ENCODE results near the gene TYW1B.
"Not testable (repeated sequence)": the region's sequence is repeated elsewhere in the genome, so short reads cannot be mapped to it uniquely, and the experiment has no call there.

TYW1B gene

GRCh38 chr7:72827839-72828591, at the start of gene TYW1B:
Gene TYW1B, minus strand, starts transcription at chr7:72828200. Its CDS starts 125 bp downstream, at chr7:72828075.
- in situ Hi-C loops (cut with MboI; ENCODE audit: low sequenced_read_pairs), result not testable (repeated sequence)

GRCh38 chr7:72867591-72867990, 39.6 kb upstream of the TYW1B start:
- in situ Hi-C loops (cut with MboI; ENCODE audit: low sequenced_read_pairs), result not testable (repeated sequence)

- in situ Hi-C loops (cut with MboI; ENCODE audit: low sequenced_read_pairs), result not testable (repeated sequence)
Measured at GRCh38 chr7:72858846-72859400, 30.9 kb upstream of the TYW1B start.

GRCh38 chr7:72857925-72858324, 29.9 kb upstream of the TYW1B start:
- in situ Hi-C loops (cut with MboI; ENCODE audit: low sequenced_read_pairs), result not testable (repeated sequence)

GRCh38 chr7:72855261-72855660, 27.3 kb upstream of the TYW1B start:
- in situ Hi-C loops (cut with MboI; ENCODE audit: low sequenced_read_pairs), result not testable (repeated sequence)

- in situ Hi-C loops (cut with MboI; ENCODE audit: low sequenced_read_pairs), result not testable (repeated sequence)
Measured at GRCh38 chr7:72852937-72853336, 24.9 kb upstream of the TYW1B start.

- in situ Hi-C loops (cut with MboI; ENCODE audit: low sequenced_read_pairs), result not testable (repeated sequence)
Measured at GRCh38 chr7:72850746-72851145, 22.7 kb upstream of the TYW1B start.

- in situ Hi-C loops (cut with MboI; ENCODE audit: low sequenced_read_pairs), result not testable (repeated sequence)
Measured at GRCh38 chr7:72844146-72844545, 16.1 kb upstream of the TYW1B start.

- in situ Hi-C loops (cut with MboI; ENCODE audit: low sequenced_read_pairs), result not testable (repeated sequence)
Measured at GRCh38 chr7:72843166-72843565, 15.2 kb upstream of the TYW1B start.

GRCh38 chr7:72840966-72841511, 13.0 kb upstream of the TYW1B start:
- in situ Hi-C loops (cut with MboI; ENCODE audit: low sequenced_read_pairs), result not testable (repeated sequence)

GRCh38 chr7:72838315-72838714, 10.3 kb upstream of the TYW1B start:
- in situ Hi-C loops (cut with MboI; ENCODE audit: low sequenced_read_pairs), result not testable (repeated sequence)

- in situ Hi-C loops (cut with MboI; ENCODE audit: low sequenced_read_pairs), result not testable (repeated sequence)
Measured at GRCh38 chr7:72837291-72837690, 9.3 kb upstream of the TYW1B start.

- in situ Hi-C loops (cut with MboI; ENCODE audit: low sequenced_read_pairs), result not testable (repeated sequence)
Measured at GRCh38 chr7:72830567-72830966, 2.6 kb upstream of the TYW1B start.

GRCh38 chr7:72829687-72830354, 1.8 kb upstream of the TYW1B start:
- in situ Hi-C loops (cut with MboI; ENCODE audit: low sequenced_read_pairs), result not testable (repeated sequence)

- in situ Hi-C loops (cut with MboI; ENCODE audit: low sequenced_read_pairs), result not testable (repeated sequence)
Measured at GRCh38 chr7:72829291-72829686, 1.3 kb upstream of the TYW1B start.

GRCh38 chr7:72823765-72824732, 4.0 kb downstream of the TYW1B start:
- in situ Hi-C loops (cut with MboI; ENCODE audit: low sequenced_read_pairs), result not testable (repeated sequence)

- in situ Hi-C loops (cut with MboI; ENCODE audit: low sequenced_read_pairs), result not testable (repeated sequence)
Measured at GRCh38 chr7:72822497-72822896, 5.5 kb downstream of the TYW1B start.

- in situ Hi-C loops (cut with MboI; ENCODE audit: low sequenced_read_pairs), result loop anchor here (10.0 kb wide), 1 partner anchor 96 kb away; no protein-coding TSS in a partner anchor
Measured at GRCh38 chr7:72818663-72819361, 9.2 kb downstream of the TYW1B start.

- in situ Hi-C loops (cut with MboI; ENCODE audit: low sequenced_read_pairs), result loop anchor here (10.0 kb wide), 1 partner anchor 97 kb away; no protein-coding TSS in a partner anchor
Measured at GRCh38 chr7:72817661-72818060, 10.3 kb downstream of the TYW1B start.

All from HL-60/S4 (cell line).